Measurements from ENCODE around the gene PRLH.

- TF ChIP-seq CTCF (IDR thresholded peaks at IDR 0.05; ENCODE audit: insufficient read depth, low read depth, low read length) (no peak), EZH2 (IDR thresholded peaks at IDR 0.05; ENCODE audit: insufficient read depth, low read length) (no peak)
Measured at GRCh38 chr2:237585590-237586221, 19.3 kb downstream of the PRLH start.
